WERI-Rb-1 (cell line): ENCODE measurements around the gene LCLAT1.
"Not testable (repeated sequence)": the region's sequence is repeated elsewhere in the genome, so short reads cannot be mapped to it uniquely, and the experiment has no call there.

Experiments
- DNase-seq: peaks from one replicate; pipeline ENCODE4 v3.0.0-alpha.2; 2020
- H3K27ac ChIP-seq: fragments of 250-450 bp; sonication (Bioruptor Pico); 2 replicates; pipeline ENCODE4 v1.5.1; 2020; ENCODE audit warnings: mild to moderate bottlenecking, moderate library complexity
- H3K27me3 ChIP-seq: fragments of 250-450 bp; sonication (Bioruptor Pico); 2 replicates; pipeline ENCODE4 v1.5.1; 2021; ENCODE audit warnings: mild to moderate bottlenecking, low read depth, moderate library complexity; ENCODE audit not compliant: insufficient read depth, severe bottlenecking
- H3K36me3 ChIP-seq: fragments of 250-450 bp; sonication (Bioruptor Pico); 2 replicates; pipeline ENCODE4 v1.5.1; 2020; ENCODE audit warnings: mild to moderate bottlenecking, moderate library complexity
- H3K4me3 ChIP-seq: 2 replicates; pipeline ENCODE4 v1.5.1; 2011; ENCODE audit warnings: low read depth, mild to moderate bottlenecking, control low read depth, low read length
- H3K9me3 ChIP-seq: fragments of 250-450 bp; sonication (Bioruptor Pico); 2 replicates; pipeline ENCODE4 v1.5.1; 2021; ENCODE audit warnings: mild to moderate bottlenecking, moderate library complexity; ENCODE audit not compliant: severe bottlenecking
- CTCF ChIP-seq: IDR thresholded peaks from 2 replicates; pipeline ENCODE4 v1.5.1; 2011; ENCODE audit warnings: low read depth, mild to moderate bottlenecking, control low read depth, inconsistent platforms, low read length

LCLAT1 gene

GRCh38 chr2:30491225-30491624 lies 44.2 kb downstream of the LCLAT1 start:
- Histone ChIP-seq H3K36me3 (no peaks in the 10 kb centered on the region), H3K9me3 (no peaks in the 10 kb centered on the region), H3K27ac (no peak overlapping the region), H3K27me3 (no peaks in the 10 kb centered on the region), H3K4me3 (no peak overlapping the region)
- TF ChIP-seq CTCF = no peak
- no peak for DNase-seq

GRCh38 chr2:30492185-30492584 lies 45.1 kb downstream of the LCLAT1 start:
- DNase-seq = no peak
- H3K27me3 ChIP-seq = no peaks in the 10 kb centered on the region
- no peaks in the 10 kb centered on the region for H3K9me3 ChIP-seq
- no peaks in the 10 kb centered on the region for H3K36me3 ChIP-seq
- no peak for TF ChIP-seq CTCF
- no peak overlapping the region for H3K27ac ChIP-seq
- no peak overlapping the region for H3K4me3 ChIP-seq

GRCh38 chr2:30492619-30493018 lies 45.6 kb downstream of the LCLAT1 start:
- H3K27ac ChIP-seq = no peak overlapping the region

GRCh38 chr2:30493440-30493839 lies 46.4 kb downstream of the LCLAT1 start:
- no peak for DNase-seq

More at GRCh38 chr2:30492619-30493018, 45.6 kb downstream of the LCLAT1 start:
- Histone ChIP-seq H3K27me3 (no peaks in the 10 kb centered on the region), H3K4me3 (no peak overlapping the region), H3K9me3 (peaks cover 2% of the 10 kb centered on the region), H3K36me3 (no peaks in the 10 kb centered on the region)
- TF ChIP-seq CTCF = no peak
- DNase-seq = no peak

GRCh38 chr2:30495896-30496295 lies 48.9 kb downstream of the LCLAT1 start:
- not testable (repeated sequence) for H3K36me3 ChIP-seq, H3K9me3 ChIP-seq, DNase-seq, H3K4me3 ChIP-seq, H3K27ac ChIP-seq, H3K27me3 ChIP-seq

More at GRCh38 chr2:30493440-30493839, 46.4 kb downstream of the LCLAT1 start:
- TF ChIP-seq CTCF = no peak
- H3K27ac ChIP-seq = no peak overlapping the region
- no peaks in the 10 kb centered on the region for H3K36me3 ChIP-seq
- no peak overlapping the region for H3K4me3 ChIP-seq
- H3K9me3 ChIP-seq = peaks cover 8% of the 10 kb centered on the region
- no peaks in the 10 kb centered on the region for H3K27me3 ChIP-seq

GRCh38 chr2:30499681-30500080 lies 52.6 kb downstream of the LCLAT1 start:
- Histone ChIP-seq H3K36me3 (no peaks in the 10 kb centered on the region), H3K27ac (no peak overlapping the region), H3K4me3 (no peak overlapping the region), H3K27me3 (no peaks in the 10 kb centered on the region), H3K9me3 (peaks cover 8% of the 10 kb centered on the region)
- TF ChIP-seq CTCF = no peak
- DNase-seq = no peak
